Globus pallidus (tissue), 1 donor: ENCODE results near the gene SH3BP4.

Experiments
- DNase-seq: peaks from one replicate; pipeline ENCODE4 v3.0.0-alpha.2; 2015; ENCODE audit warnings: low spot score

Gene SH3BP4

DNA sequence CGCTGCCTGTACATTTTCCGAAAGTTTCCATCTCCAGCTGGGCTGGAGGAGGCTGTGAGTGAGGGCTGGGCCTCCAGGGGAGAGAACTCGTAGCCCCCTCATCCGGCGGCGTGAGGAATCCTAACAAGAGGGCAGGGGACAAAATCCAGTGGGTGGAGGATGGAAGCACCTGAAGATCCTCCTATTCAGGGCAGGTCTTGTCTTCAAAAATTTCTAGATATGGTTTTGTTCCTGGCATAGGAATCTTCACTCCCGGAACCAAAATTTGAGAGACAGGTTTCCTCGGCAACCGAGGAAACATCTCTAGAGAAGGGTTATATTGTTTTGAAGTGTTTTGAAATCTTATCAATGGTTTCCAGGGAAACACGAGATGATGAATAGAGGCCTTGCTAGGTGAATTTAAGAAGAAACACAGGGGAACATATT, 136.7 kb downstream of the SH3BP4 start:
- DNase-seq, result no peak

DNA sequence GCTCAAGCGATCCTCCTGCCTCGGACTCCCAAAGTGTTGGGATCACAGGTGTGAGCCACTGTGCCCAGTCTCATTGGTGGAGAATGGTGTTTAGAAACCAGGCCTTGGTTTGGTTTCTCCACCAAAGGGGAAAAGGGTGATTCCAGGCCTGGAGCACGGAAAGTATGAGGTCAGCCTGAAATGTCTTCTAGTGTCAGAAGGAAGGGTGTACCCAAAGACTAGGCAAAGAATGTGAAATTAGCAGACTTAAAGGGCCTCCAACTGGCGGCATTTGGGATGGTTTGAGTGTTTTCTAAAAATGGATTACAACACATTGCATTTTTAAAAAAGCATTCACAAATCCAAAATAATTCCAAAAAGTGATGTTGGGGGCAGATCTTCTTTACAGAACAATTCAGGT, 139.6 kb downstream of the SH3BP4 start:
- DNase-seq, result no peak

DNA sequence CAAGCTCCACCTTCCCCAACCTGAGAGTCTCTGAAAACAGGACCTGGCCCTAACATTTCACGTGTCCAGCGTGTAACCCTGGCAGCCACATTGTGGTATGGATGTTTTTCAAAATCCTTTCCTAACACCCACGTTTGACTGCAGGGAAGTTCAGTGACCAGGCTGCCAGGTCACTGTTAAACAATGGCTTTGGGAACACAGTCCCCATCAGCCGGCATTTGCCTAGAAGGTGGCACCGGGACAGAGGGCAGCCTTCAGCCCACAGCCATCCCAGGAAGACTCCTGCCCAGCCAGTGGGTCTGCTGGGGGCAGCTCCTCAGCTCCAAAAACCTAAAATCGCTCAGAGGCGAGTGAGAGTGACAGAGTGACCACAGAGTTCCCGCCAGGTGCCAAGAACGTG, 140.2 kb downstream of the SH3BP4 start:
- DNase-seq, result no peak

- no peak for DNase-seq
Observed at GRCh38 chr2:235092433-235093223, 140.8 kb downstream of the SH3BP4 start.

DNA sequence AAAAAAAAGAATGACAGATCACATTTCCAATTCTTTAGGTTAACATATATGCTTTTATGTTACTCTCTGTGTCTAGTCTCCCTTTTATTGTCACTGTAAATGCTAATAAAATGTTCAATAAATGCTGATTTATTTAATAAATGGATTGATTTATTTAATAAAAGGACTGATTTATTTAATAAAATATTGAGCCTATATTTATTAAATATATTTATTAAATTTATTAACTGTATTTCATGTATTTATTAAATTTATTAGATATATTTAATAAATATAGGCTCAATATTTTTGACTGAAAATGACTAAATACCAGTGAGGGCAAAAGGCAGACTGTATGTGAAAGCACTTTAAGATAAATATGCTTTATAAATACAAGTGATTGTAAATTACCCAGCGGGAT, 142.6 kb downstream of the SH3BP4 start:
- no peak for DNase-seq

DNA sequence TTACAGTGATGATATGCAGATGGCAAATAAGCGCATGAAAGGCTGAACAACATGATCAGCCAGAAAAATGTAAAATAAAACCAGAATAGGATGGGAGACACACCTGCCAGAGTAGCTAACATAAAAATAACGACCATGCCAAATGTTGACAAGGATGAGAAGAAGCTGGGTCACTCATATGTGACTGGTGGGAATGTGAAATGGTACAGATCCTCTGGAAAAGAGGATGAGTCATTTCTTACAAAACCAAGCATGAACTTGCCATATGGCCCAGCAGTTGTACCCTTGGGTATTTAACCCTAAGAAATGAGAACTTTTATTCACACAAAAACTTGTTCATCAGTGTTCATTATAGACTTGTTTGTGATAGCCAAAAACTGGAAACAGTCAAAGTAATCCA, 143.8 kb downstream of the SH3BP4 start:
- DNase-seq, result no peak

- no peak for DNase-seq
Observed at GRCh38 chr2:235096447-235096846, 144.6 kb downstream of the SH3BP4 start.

- no peak for DNase-seq
Observed at GRCh38 chr2:235097196-235097595, 145.4 kb downstream of the SH3BP4 start.

DNA sequence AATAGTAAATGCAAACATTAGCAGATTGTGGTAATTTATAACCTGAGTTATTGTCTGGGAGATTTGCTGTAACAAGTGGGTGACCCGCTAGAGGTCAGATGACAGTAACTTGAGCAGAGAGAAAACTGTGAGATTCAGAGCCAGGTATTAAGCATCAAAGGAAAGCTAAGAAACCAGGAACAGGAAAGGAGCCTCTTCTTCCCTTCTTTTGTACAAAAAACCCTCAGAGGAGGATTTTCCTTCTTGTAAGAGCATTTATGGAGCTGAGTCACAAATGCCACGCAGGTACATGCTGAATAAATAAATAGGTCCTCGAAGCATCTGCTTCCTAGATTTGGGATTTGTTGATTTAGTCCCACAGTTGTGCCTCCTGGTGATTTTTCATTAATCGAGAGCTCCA, 146.5 kb downstream of the SH3BP4 start:
- DNase-seq, result no peak

- no peak for DNase-seq
Observed at GRCh38 chr2:235098736-235099494, 147.1 kb downstream of the SH3BP4 start.

DNA sequence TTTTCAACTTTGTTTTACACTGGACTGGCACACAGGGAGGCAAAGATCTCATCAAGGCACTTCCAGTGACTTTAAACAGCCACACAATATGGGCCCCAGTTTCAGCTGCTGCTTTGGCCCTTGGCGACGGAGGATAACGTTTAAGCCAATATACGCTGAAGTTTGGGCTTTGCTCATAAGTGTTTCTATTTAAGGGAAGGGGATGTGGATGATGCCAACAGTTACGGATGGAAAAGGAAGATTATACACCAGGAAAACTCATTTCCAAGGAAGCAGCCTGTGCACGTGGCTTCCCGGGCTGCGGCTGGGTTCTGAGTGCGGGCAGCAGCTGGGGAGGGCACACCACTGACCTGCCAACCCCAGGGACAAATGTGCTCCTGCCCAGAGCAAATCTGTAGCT, 151.1 kb downstream of the SH3BP4 start:
- no peak for DNase-seq
